H1 (cell line): ENCODE data around the gene ZNF134. TPM values are rescaled to one million over a fixed set of nuclear protein-coding genes. Genes with fewer than 3 reads are reported as not detected.

Experiments
- ATF3 ChIP-seq: IDR thresholded peaks from 2 replicates; pipeline ENCODE4 v1.6.1; 2011; ENCODE audit warnings: low read depth, mild to moderate bottlenecking, low read length; ENCODE audit not compliant: insufficient read depth
- BACH1 ChIP-seq: IDR thresholded peaks from 2 replicates; pipeline ENCODE4 v1.6.1; 2012; ENCODE audit warnings: low read length, improper control_type of control experiment
- CTCF ChIP-seq, 3 experiments: IDR thresholded peaks; 1 replicate in 2 of 3; 2 replicates in 1 of 3; pipeline versions ENCODE4 v1.5.1 to v1.6.1; 2011; ENCODE audit warnings: low read length in 3 of 3, mild to moderate bottlenecking in 3 of 3, inconsistent platforms in 2 of 3, low read depth in 1 of 3, moderate library complexity in 1 of 3; ENCODE audit not compliant: insufficient read depth in 1 of 3; ENCODE audit errors: control extremely low read depth in 1 of 3
- EP300 ChIP-seq, 2 experiments: IDR thresholded peaks; 1 replicate in 1 of 2; 2 replicates in 1 of 2; pipeline ENCODE4 v1.6.1; 2011 to 2012; ENCODE audit warnings: low read depth in 2 of 2, low read length in 2 of 2, mild to moderate bottlenecking in 2 of 2, borderline replicate concordance in 1 of 2, inconsistent platforms in 1 of 2, moderate library complexity in 1 of 2
- SP2 ChIP-seq: IDR thresholded peaks from 2 replicates; pipeline ENCODE4 v1.6.1; 2012; ENCODE audit warnings: mild to moderate bottlenecking, low read length, inconsistent platforms
- polyA plus RNA-seq, 7 experiments: library from polyadenylated mRNA; depleted of rRNA in 3 of 7; stranded (reverse) in 5 of 7; unstranded in 2 of 7; fragments of >200 nt in 5 of 7; fragments of 200-250 nt in 2 of 7; gene quantifications; 1 replicate in 5 of 7; 2 replicates in 1 of 7; 4 replicates in 1 of 7; pipeline versions ENCODE4 v1.2.1 to v1.2.3, GENCODE V29; 2011 to 2013; ENCODE audit warnings: missing spikeins in 2 of 7, mixed read lengths in 2 of 7
- total RNA-seq: library from RNA; stranded (reverse); fragmentation: NEBNext Ultra II Directional; extraction: Animal tissue kit (Norgen Biotek cat#: 25700); gene quantifications from 2 replicates; pipeline ENCODE4 v1.2.1, GENCODE V29; 2021

ZNF134 gene
- total and polyA plus RNA-seq, 2 of the 8 experiments (the other 6 are each of a cell fraction or from before 2014, with no cell fraction given), result 16.6 to 54.6 TPM

- TF ChIP-seq CTCF (IDR thresholded peaks at IDR 0.05; ENCODE audit: control extremely low read depth in 1 of 3, insufficient read depth in 1 of 3, low read depth in 1 of 3, low read length in 3 of 3) (no peak), EP300 (IDR thresholded peaks at IDR 0.05; ENCODE audit: borderline replicate concordance in 1 of 2, low read depth in 2 of 2, low read length in 2 of 2) (no peak), BACH1 (no peak), SP2 (no peak), ATF3 (no peak)
Measured at GRCh38 chr19:57637379-57637778, 23.3 kb downstream of the ZNF134 start (continued).
